Astrocyte (in vitro differentiated cells and primary cell): Measurements from ENCODE around the gene DIDO1.

ENCODE experiments used
- CTCF ChIP-seq: IDR thresholded peaks from 2 replicates; pipeline ENCODE4 v1.5.1; 2011; ENCODE audit warnings: low read depth, mild to moderate bottlenecking, inconsistent platforms, low read length, moderate library complexity; ENCODE audit not compliant: insufficient read depth
- EZH2 ChIP-seq: IDR thresholded peaks from 2 replicates; pipeline ENCODE4 v1.6.1; 2012; ENCODE audit warnings: mild to moderate bottlenecking, low read length, inconsistent platforms; ENCODE audit not compliant: insufficient read depth

GRCh38 chr20:62830251-62830650, 96.1 kb downstream of the DIDO1 start:
- TF ChIP-seq CTCF = no peak
- no peak for TF ChIP-seq EZH2
